ENCODE data around the gene SMIM29. TPM values are rescaled to one million over a fixed set of nuclear protein-coding genes. Genes with fewer than 3 reads are reported as not detected.

The SMIM29 gene
- total RNA-seq, 1 donor from 2014 or later, result 25.8 TPM

- no peak for TF ChIP-seq CTCF (IDR thresholded peaks at IDR 0.05)
- Mint-ChIP-seq H3K4me1 (peaks cover 46% of the 10 kb centered on the region), H3K9me3 (no peaks in the 10 kb centered on the region), H3K36me3 (ENCODE audit: low read depth) (peaks cover 59% of the 10 kb centered on the region), H3K27me3 (no peaks in the 10 kb centered on the region), H3K27ac (peak overlapping the region; percentile 19), H3K4me3 (no peak overlapping the region)
- DNase-seq, result no peak
- intact Hi-C loops (cut with micrococcal nuclease), result no loop called here
- ATAC-seq (ENCODE audit: low read depth), result no peak
- ChIA-PET POLR2A (no interaction called here), CTCF (no interaction called here)
Observed at GRCh38 chr6:34285448-34286164, 36.8 kb upstream of the SMIM29 start.

GRCh38 chr6:34284563-34285447, 36.0 kb upstream of the SMIM29 start:
- Mint-ChIP-seq H3K27ac (peak overlapping the region; percentile 71), H3K4me3 (no peak overlapping the region)

GRCh38 chr6:34281702-34282334, 33.0 kb upstream of the SMIM29 start:
- Mint-ChIP-seq H3K27me3 (no peaks in the 10 kb centered on the region), H3K4me3 (no peak overlapping the region), H3K27ac (no peak overlapping the region), H3K4me1 (peaks cover 31% of the 10 kb centered on the region), H3K36me3 (ENCODE audit: low read depth) (peaks cover 47% of the 10 kb centered on the region), H3K9me3 (no peaks in the 10 kb centered on the region)
- ChIA-PET CTCF (interaction anchor here (0.9 to 1.8 kb wide), 2 partner anchors 32 to 133 kb away, joined by 3 to 4 read pairs; no protein-coding TSS in a partner anchor), POLR2A (no interaction called here)
- ATAC-seq (ENCODE audit: low read depth), result no peak
- no peak for DNase-seq
- TF ChIP-seq CTCF (IDR thresholded peaks at IDR 0.05), result no peak
- intact Hi-C loops (cut with micrococcal nuclease), result no loop called here

More at GRCh38 chr6:34284563-34285447, 36.0 kb upstream of the SMIM29 start:
- intact Hi-C loops (cut with micrococcal nuclease), result no loop called here
- no peak for DNase-seq
- ChIA-PET POLR2A (interaction anchor here (0.6 kb wide), 2 partner anchors 24 to 36 kb away, joined by 3 read pairs; no protein-coding TSS in a partner anchor), CTCF (no interaction called here)
- ATAC-seq (ENCODE audit: low read depth), result peak; percentile 90
- Mint-ChIP-seq H3K36me3 (ENCODE audit: low read depth) (peaks cover 60% of the 10 kb centered on the region), H3K9me3 (no peaks in the 10 kb centered on the region), H3K27me3 (no peaks in the 10 kb centered on the region), H3K4me1 (peaks cover 45% of the 10 kb centered on the region)
- TF ChIP-seq CTCF (IDR thresholded peaks at IDR 0.05), result no peak

- intact Hi-C loops (cut with micrococcal nuclease), result no loop called here
- POLR2A ChIA-PET, result no interaction called here
Observed at GRCh38 chr6:34280216-34280615, 31.4 kb upstream of the SMIM29 start.

More at GRCh38 chr6:34280216-34280615, 31.4 kb upstream of the SMIM29 start:
- Mint-ChIP-seq H3K27ac (no peak overlapping the region), H3K4me1 (peaks cover 23% of the 10 kb centered on the region), H3K4me3 (no peak overlapping the region), H3K9me3 (no peaks in the 10 kb centered on the region), H3K27me3 (no peaks in the 10 kb centered on the region), H3K36me3 (ENCODE audit: low read depth) (peaks cover 35% of the 10 kb centered on the region)
- CTCF ChIA-PET, result no interaction called here
- no peak for DNase-seq
- no peak for ATAC-seq (ENCODE audit: low read depth)
- TF ChIP-seq CTCF (IDR thresholded peaks at IDR 0.05), result no peak

Measured in activated B cell treated with CpG ODN at 0.5 μM for 24 hours (primary cell).